ENCODE results near the gene EOLA2. TPM values are rescaled to one million over a fixed set of nuclear protein-coding genes. Genes with fewer than 3 reads are reported as not detected.

The EOLA2 gene
- total and polyA plus RNA-seq, 9 of the 15 experiments (the other 6 are each of a cell fraction or from before 2014, with no cell fraction given) = 27.7 to 61.5 (median 44.3) TPM

GRCh38 chrX:149916745-149917392 is 21.4 kb downstream of the EOLA2 start:
- H4K20me1 ChIP-seq (replicated peaks; ENCODE audit: control insufficient read depth, insufficient read depth, low read length) = no peaks in the 10 kb centered on the region
- peak in 1 of 4 experiments; percentile 19 for DNase-seq (ENCODE audit: extremely low read depth in 1 of 4, low spot score in 3 of 4)
- H3K9ac ChIP-seq (ENCODE audit: insufficient read depth in 1 of 2, low read depth in 2 of 2, low read length in 2 of 2) = no peak overlapping the region
- no peak overlapping the region for H3K4me3 ChIP-seq
- intact Hi-C loops (cut with micrococcal nuclease) = no loop called here
- BruUV-seq (replicated peaks) = no TSS peak
- in situ Hi-C loops (cut with MboI) = no loop called here
- no peaks in the 10 kb centered on the region; a peak in 1 of 5 replicates for H3K4me1 ChIP-seq (replicated peaks in 1 of 2; ENCODE audit: control insufficient read depth in 2 of 2, insufficient read depth in 2 of 2, low read length in 2 of 2)
- no peaks in the 10 kb centered on the region for H3K9me1 ChIP-seq (ENCODE audit: control insufficient read depth, insufficient read depth, low read length)
- H3K79me2 ChIP-seq (ENCODE audit: control insufficient read depth, insufficient read depth, low read length) = no peaks in the 10 kb centered on the region
- no peak overlapping the region for H3K4me2 ChIP-seq (ENCODE audit: insufficient read depth, low read length)
- no peaks in the 10 kb centered on the region for H3K36me3 ChIP-seq (ENCODE audit: control insufficient read depth, insufficient read depth, low read length)
- WGBS (ENCODE audit: insufficient coverage, low coverage, missing lambda C conversion rate) = 40% methylated on average over 3 of the region's 3 CpGs
- H3K27ac ChIP-seq (ENCODE audit: extremely low read depth, low read depth, low read length) = no peak overlapping the region
- CTCF ChIA-PET (ENCODE audit: low intra/inter-chr PET ratio) = no interaction called here
- POLR2A ChIA-PET = interaction anchor here (0.7 kb wide), 1 partner anchor 919 kb away, joined by 3 read pairs; no protein-coding TSS in a partner anchor
- H3K27me3 ChIP-seq (ENCODE audit: control insufficient read depth in 2 of 2, insufficient read depth in 2 of 2, low read length in 2 of 2) = no peaks in the 10 kb centered on the region
- no peak for FAIRE-seq
- peak; percentile 62 for ATAC-seq
- TF ChIP-seq STAG1 (CRISPR knock-in tag; IDR thresholded peaks at IDR 0.05; ENCODE audit: borderline replicate concordance) (no peak), KDM1A (IDR thresholded peaks at IDR 0.05) (peak in 1 of 2 experiments; percentile 22; a peak in 2 of 4 replicates), RCOR1 (IDR thresholded peaks at IDR 0.05; ENCODE audit: borderline replicate concordance in 1 of 2, low read depth in 2 of 2, low read length in 2 of 2) (0 out of 4 replicates have a peak, but pooled peaks of 1 of the 2 experiments have one; percentile 27), CBFA2T3 (IDR thresholded peaks at IDR 0.05) (peak; percentile 24; the same call in 1 of the 2 replicates)
- no peaks in the 10 kb centered on the region for H3K9me3 ChIP-seq (replicated peaks; ENCODE audit: control insufficient read depth, insufficient read depth, low read depth, low read length)
- no peak overlapping the region for H2AFZ ChIP-seq (ENCODE audit: low read depth, low read length)

DNA sequence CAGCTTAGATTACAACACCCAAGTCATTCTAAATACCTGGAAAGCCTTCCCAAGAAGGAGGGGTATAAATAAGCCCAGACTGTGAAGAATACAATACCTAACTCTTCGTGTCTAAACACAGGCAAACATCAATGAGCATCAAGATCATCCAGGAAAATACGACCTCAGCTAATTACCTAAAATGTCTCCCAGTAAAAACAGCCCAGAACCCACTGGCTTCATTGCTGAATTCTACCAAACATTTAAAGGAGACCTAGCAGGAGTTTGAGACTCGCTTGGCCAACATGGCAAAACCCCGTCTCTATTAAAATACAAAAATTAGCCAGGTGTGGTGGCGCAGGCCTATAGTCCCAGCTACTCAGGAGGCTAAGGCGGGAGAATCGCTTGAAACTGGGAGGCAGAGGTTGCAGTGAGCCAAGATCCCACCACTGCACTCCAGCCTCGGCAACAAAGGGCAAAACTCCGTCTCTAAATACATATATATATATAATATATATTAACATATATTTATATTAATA is 28.1 kb downstream of the EOLA2 start:
- ChIA-PET POLR2A (no interaction called here), CTCF (ENCODE audit: low intra/inter-chr PET ratio) (no interaction called here)
- Histone ChIP-seq H4K20me1 (replicated peaks; ENCODE audit: control insufficient read depth, insufficient read depth, low read length) (no peaks in the 10 kb centered on the region), H3K4me3 (no peak overlapping the region), H3K27ac (ENCODE audit: extremely low read depth, low read depth, low read length) (no peak overlapping the region), H3K4me2 (ENCODE audit: insufficient read depth, low read length) (no peak overlapping the region), H3K9me1 (ENCODE audit: control insufficient read depth, insufficient read depth, low read length) (no peaks in the 10 kb centered on the region), H3K36me3 (ENCODE audit: control insufficient read depth, insufficient read depth, low read length) (no peaks in the 10 kb centered on the region), H3K9me3 (replicated peaks; ENCODE audit: control insufficient read depth, insufficient read depth, low read depth, low read length) (no peaks in the 10 kb centered on the region), H3K79me2 (ENCODE audit: control insufficient read depth, insufficient read depth, low read length) (no peaks in the 10 kb centered on the region), H3K4me1 (replicated peaks in 1 of 2; ENCODE audit: control insufficient read depth in 2 of 2, insufficient read depth in 2 of 2, low read length in 2 of 2) (no peaks in the 10 kb centered on the region; a peak in 1 of 5 replicates), H2AFZ (ENCODE audit: low read depth, low read length) (peak overlapping the region; percentile 33; the same call in 1 of the 2 replicates), H3K27me3 (ENCODE audit: control insufficient read depth in 2 of 2, insufficient read depth in 2 of 2, low read length in 2 of 2) (no peaks in the 10 kb centered on the region), H3K9ac (ENCODE audit: insufficient read depth in 1 of 2, low read depth in 2 of 2, low read length in 2 of 2) (no peak overlapping the region)
- TF ChIP-seq ZBTB33 (CRISPR knock-in tag; IDR thresholded peaks at IDR 0.05) = peak; percentile 71
- TF ChIP-seq HDAC6 (IDR thresholded peaks at IDR 0.05; ENCODE audit: low read depth, low read length) = no peak
- no peak for TF ChIP-seq CCAR2 (IDR thresholded peaks at IDR 0.05; ENCODE audit: low read depth, low read length)
- WGBS (ENCODE audit: insufficient coverage, low coverage, missing lambda C conversion rate) = 87% methylated on average over 8 of the region's 9 CpGs
- ATAC-seq (peak; percentile 46), DNase-seq (ENCODE audit: extremely low read depth in 1 of 4, low spot score in 3 of 4) (no peak), FAIRE-seq (no peak)
- in situ Hi-C loops (cut with MboI) (no loop called here), intact Hi-C loops (cut with micrococcal nuclease) (no loop called here)
- BruUV-seq (replicated peaks) = no TSS peak

Data from K562 (cell line).